ENCODE results near the gene GRIK1.

Gene GRIK1

GRCh38 chr21:29557200-29557599 is 382.6 kb downstream of the GRIK1 start:
- TF ChIP-seq, protein P1, sequence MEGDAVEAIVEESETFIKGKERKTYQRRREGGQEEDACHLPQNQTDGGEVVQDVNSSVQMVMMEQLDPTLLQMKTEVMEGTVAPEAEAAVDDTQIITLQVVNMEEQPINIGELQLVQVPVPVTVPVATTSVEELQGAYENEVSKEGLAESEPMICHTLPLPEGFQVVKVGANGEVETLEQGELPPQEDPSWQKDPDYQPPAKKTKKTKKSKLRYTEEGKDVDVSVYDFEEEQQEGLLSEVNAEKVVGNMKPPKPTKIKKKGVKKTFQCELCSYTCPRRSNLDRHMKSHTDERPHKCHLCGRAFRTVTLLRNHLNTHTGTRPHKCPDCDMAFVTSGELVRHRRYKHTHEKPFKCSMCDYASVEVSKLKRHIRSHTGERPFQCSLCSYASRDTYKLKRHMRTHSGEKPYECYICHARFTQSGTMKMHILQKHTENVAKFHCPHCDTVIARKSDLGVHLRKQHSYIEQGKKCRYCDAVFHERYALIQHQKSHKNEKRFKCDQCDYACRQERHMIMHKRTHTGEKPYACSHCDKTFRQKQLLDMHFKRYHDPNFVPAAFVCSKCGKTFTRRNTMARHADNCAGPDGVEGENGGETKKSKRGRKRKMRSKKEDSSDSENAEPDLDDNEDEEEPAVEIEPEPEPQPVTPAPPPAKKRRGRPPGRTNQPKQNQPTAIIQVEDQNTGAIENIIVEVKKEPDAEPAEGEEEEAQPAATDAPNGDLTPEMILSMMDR (IDR thresholded peaks at IDR 0.05; ENCODE audit: low read depth, low read length, missing control alignments) = no peak
- H3K4me3 ChIP-seq (ENCODE audit: low read depth, low read length) = no peak overlapping the region
- DNase-seq (ENCODE audit: low read depth) = no peak

DNA sequence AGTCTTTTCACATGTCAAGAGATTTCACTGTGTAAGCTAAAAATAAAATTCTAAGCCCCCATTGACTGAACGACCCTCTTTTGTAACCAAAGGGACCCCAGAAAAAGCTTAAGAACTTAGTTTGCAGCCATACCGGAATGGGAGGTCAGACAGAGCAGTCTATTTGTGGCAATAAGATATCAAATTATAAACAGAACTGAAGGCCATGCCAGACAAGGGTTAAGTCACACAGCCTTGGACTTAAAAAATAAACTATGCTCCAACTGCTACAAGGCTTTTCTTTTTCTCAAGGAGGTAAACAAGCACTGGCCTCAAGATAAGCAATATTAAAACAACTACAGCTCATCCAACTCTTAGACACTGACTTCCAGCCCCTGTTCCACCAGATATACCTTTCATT is 384.2 kb downstream of the GRIK1 start:
- no peak overlapping the region for H3K4me3 ChIP-seq (ENCODE audit: low read depth, low read length)
- TF ChIP-seq, protein P1 (IDR thresholded peaks at IDR 0.05; ENCODE audit: low read depth, low read length, missing control alignments) = no peak
- DNase-seq (ENCODE audit: low read depth) = no peak

- H3K4me3 ChIP-seq (ENCODE audit: low read depth, low read length) = no peak overlapping the region
- TF ChIP-seq, protein P1 (IDR thresholded peaks at IDR 0.05; ENCODE audit: low read depth, low read length, missing control alignments) = no peak
- no peak for DNase-seq (ENCODE audit: low read depth)
These were observed 389.6 kb downstream of the GRIK1 start for GRCh38 chr21:29550205-29550604.

DNA sequence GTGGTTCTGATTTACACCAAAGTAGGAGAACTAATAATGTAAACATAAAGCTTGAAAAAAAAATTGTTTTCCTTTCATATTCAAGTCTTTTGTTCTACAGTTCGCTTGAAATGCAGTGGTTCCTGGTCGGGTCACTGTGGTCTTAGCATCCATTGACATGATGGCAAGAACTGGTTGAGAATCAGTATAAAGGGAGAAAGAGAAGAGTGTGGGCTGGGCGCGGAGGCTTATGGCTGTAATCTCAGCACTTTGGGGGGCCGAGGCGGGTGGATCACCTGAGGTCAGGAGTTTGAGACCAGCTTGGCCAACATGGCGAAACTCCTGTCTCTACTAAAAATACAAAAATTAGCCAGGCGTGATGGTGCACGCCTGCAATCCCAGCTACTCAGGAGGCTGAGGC is 390.2 kb downstream of the GRIK1 start:
- no peak overlapping the region for H3K4me3 ChIP-seq (ENCODE audit: low read depth, low read length)
- no peak for DNase-seq (ENCODE audit: low read depth)
- TF ChIP-seq, protein P1 (IDR thresholded peaks at IDR 0.05; ENCODE audit: low read depth, low read length, missing control alignments) = no peak

DNA sequence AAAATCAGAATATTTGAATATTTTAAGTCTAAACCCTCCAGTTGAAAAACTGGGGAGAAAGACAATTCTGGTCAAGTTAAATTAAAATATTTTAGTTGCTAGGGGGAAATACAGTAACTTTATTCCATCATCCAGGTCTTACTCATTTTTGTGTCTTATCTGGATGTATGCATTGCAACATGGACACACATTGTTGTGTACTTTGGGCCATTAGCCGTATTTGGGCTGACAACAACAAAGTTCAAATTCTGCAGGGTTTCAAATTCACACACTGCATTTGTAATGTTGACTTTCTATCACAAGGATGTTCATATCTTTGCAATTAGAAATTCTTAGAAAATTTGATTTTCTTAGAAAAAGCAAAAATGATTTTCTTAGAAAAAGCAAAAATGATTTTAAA is 391.8 kb downstream of the GRIK1 start:
- DNase-seq (ENCODE audit: low read depth) = no peak
- TF ChIP-seq, protein P1 (IDR thresholded peaks at IDR 0.05; ENCODE audit: low read depth, low read length, missing control alignments) = no peak
- no peak overlapping the region for H3K4me3 ChIP-seq (ENCODE audit: low read depth, low read length)

DNA sequence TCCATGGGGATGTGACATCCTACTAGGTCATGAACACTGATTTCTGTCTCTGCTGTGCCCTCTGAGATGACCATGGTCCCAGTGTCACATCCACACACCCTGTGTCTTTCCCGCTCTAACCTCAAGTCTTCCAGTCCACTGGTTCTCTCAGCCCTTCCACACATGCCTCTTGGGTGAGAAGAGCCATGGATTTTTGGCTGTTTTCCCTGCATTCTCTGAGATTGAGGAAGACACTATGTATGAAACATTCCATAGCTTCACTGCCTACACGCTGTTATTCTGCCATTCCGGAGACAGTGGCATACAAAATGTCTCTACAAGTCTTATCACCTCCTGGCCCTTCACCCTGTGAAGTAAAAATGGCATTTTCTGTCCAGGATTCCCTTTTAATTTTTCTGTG is 393.7 kb downstream of the GRIK1 start:
- DNase-seq (ENCODE audit: low read depth) = no peak
- H3K4me3 ChIP-seq (ENCODE audit: low read depth, low read length) = no peak overlapping the region
- TF ChIP-seq, protein P1 (IDR thresholded peaks at IDR 0.05; ENCODE audit: low read depth, low read length, missing control alignments) = no peak

DNA sequence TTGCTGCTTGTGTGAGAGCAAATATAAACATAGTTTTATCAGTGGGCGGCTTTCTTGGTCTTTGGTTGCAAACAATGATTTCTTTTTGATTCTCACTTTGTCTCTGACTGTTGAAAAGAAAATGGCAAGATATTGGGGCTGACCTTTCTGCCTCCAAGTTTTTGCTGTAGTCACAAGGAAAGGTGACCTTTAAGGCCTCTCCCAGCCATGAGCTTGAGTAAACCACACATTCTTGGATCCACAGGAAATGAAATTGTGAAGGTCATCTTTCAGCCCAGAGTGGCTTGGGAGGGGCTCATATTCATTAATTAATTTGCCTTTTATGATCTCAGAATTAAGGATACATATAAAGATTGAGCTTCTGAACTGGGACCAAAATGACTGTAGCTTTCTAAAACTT is 399.5 kb downstream of the GRIK1 start:
- DNase-seq (ENCODE audit: low read depth) = no peak
- no peak overlapping the region for H3K4me3 ChIP-seq (ENCODE audit: low read depth, low read length)
- TF ChIP-seq, protein P1 (IDR thresholded peaks at IDR 0.05; ENCODE audit: low read depth, low read length, missing control alignments) = no peak
